CD4-positive, alpha-beta T cell treated with Interleukin-12 subunit alpha and Interleukin-12 subunit beta, for 1 hour (primary cell): ENCODE results near the gene ZNF593.

Experiments used
- DNase-seq: peaks from one replicate; pipeline ENCODE4 v3.0.0-alpha.2; 2020

ZNF593 gene

GRCh38 chr1:26153966-26154532 is 15.7 kb upstream of the ZNF593 start:
- no peak for DNase-seq

- no peak for DNase-seq
These were observed 15.0 kb upstream of the ZNF593 start for GRCh38 chr1:26154750-26155149.

- no peak for DNase-seq
These were observed 14.1 kb upstream of the ZNF593 start for GRCh38 chr1:26155370-26156284.

DNA sequence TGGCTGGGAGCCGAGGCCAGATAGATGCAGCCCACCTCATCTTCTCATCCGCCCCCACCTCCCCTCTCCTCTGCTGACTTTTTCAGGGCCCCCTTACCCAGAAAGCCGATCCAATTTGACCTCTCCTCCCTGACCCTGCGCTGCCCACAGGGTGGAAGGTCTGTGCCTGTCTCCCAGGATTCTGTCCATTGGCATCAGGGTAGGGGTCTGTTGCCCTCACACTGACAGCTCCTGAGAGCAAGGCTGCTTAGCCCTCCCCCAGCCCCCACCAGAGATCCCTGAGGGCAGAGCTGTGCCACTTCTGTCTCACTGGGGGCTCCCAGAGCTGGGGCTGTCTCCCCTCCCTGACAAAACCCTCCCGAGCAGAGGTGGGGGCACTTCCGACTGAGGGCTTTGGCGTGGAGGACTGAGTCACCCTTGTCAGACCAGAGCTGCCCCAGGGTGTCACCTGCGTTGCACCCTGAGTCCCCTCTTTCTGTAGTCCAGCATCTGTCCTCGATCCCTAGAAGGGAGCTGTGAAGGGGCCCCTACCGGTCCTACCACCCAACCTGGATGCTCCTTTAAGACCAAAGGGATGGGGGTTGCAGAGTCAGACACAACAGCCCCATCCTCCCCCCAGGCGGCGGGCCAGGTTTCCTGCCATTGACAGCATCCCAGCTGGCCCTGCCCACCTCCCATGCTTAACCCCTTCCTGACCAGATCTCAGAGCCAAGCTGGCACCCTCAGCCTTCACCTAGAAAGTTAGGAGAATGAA is 13.2 kb upstream of the ZNF593 start:
- no peak for DNase-seq

GRCh38 chr1:26158271-26158907 is 11.3 kb upstream of the ZNF593 start:
- DNase-seq = no peak

GRCh38 chr1:26158908-26159742 is 10.6 kb upstream of the ZNF593 start, which contains the start of gene FAM110D:
Gene FAM110D (plus strand): TSS chr1:26159079. CDS start chr1:26161292, 2,213 bp downstream.
- DNase-seq = no peak

DNA sequence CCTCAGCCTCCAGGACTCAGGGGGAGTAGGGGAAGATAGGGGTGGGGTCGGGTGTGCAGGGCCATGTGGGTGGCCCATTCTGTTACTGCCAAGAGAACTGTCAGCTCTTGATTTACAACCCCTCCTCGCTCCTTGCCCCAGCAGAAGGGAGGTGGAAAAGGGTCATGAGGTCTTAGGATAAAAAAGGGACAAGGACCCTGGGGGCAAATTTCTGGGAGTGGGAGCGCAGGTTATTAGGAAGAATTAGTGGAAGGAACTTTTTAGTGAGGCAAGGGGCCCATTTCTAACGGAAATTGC is 10.0 kb upstream of the ZNF593 start:
- DNase-seq = no peak

DNA sequence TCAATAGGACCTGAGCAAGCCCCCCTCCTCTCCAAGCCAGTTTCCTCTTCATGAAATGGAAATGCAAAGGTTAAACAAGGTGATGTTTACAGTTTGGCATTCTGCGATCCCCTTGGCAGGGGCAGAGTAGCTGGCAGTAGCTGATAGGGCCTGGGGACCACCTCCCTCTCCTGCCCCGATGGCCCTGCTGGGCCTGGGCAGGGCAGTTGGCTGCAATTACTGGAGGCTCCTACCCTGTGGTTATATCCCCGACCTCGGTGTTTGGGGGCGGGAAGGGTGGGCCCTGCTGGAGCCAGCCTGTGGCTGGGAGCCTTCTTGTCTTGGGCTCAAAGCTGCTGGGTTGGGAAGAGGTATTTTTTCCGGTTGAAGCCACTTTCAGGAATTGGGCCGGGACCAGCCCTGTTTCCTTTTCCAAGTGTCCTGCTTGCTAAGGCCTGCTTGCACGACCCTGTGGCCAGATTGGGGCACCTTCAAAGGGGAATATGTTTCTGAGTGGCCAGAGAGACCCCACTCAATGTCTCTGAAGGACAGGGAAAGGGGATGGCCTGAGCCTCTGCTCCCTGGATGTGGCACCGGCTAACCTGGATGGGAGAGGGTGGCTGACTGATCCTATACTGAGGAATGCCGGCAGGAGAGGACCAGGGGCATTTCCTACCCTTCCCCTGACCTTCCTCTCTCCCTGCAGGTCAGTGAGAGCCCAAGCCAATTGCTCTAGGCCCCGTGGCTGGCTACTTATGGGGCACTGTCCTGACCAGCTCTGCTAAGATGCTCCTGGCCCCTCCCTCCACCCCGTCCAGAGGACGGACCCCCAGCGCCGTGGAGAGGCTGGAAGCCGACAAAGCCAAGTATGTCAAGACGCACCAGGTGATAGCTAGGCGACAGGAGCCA is 8.9 kb upstream of the ZNF593 start:
- DNase-seq = no peak

DNA sequence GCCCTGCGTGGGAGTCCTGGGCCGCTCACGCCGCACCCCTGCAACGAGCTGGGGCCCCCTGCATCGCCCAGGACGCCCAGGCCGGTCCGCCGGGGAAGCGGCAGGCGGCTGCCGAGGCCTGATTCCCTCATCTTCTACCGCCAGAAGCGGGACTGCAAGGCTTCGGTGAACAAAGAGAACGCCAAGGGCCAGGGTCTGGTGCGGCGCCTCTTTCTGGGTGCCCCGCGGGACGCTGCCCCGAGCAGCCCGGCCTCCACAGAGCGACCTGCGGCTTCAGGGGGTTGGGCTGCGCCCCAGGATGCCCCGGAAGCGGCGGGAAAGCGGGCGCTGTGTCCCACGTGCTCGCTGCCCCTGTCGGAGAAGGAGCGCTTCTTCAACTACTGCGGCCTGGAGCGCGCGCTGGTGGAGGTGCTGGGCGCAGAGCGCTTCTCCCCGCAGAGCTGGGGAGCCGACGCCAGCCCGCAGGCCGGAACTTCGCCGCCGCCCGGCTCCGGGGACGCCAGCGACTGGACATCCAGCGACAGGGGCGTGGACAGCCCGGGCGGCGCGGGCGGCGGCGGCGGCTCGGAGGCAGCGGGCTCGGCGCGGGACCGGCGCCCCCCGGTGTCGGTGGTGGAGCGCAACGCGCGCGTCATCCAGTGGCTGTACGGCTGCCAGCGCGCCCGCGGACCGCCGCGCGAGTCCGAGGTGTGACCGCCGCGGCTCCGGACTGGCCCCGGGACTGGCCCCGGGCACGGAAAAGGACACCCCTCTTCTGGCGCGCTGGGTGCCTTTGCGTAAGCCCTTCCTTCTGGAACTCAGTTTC is 8.1 kb upstream of the ZNF593 start:
- peak; percentile 31 for DNase-seq

DNA sequence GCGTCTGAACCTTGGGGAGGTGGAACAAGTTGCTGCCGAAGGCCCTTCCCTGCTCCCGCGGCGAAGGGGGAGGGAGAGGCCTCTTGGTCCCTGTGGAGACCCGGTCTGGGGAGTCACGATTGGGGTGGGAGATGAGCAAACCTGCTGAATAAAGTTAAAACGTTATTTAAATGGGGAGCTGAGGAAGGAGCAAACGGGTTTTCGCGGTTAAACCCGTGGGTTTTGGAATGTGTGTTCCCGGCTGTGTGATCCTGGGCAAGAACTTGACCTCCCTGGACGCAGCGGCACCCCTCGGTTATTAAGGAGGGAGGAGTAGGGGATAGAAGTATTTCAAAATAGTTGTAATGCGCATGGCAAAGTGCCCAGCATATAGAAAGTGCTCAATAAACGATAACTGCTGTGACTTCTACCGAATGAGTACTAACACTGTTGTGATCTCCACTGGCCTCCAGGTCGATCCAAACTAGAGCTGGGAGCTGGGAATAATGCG is 7.4 kb upstream of the ZNF593 start:
- no peak for DNase-seq

- DNase-seq = no peak
These were observed 6.0 kb upstream of the ZNF593 start for GRCh38 chr1:26163684-26164035.

DNA sequence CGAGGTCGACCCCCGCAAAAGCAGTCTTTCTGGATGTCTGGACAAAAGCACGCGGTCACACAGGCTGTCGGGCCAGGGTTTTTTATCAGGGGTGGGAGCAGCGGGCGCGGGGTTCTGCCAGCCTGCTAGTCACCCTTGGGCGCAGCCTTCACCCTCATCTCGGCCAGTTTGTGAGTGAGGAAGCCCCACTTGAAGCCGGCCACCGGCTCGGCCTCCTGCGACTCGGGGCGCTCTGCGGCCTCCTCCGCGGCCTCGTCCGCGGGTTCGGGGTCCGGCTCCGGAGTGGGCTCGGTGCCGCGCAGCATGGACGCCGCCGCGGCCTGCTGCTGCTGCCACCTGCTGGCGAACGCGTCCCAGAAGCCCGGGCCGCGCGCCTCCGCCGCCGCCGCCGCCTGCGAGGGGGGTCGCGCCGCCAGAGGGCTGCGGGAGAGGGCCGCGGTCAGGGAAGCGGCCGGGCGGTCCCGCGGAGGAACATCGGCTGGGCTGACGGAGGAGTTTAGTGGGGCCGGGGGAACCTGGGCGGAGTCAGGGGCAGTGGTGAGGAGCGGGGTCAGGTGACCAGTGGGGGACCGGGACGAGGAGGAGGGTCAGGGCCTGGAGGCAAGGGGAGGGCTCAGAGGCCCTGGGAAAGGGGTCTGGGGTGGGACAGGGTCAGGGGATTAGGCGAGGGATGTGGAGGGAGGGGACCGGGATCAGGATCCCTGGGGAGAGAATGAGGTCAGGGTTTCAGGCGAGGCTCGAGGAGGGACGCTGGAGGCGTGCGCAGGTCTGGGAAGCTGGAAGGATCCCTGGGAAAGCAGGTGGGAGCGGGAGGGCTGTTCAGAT is 5.5 kb upstream of the ZNF593 start:
- peak; percentile 60 for DNase-seq

DNA sequence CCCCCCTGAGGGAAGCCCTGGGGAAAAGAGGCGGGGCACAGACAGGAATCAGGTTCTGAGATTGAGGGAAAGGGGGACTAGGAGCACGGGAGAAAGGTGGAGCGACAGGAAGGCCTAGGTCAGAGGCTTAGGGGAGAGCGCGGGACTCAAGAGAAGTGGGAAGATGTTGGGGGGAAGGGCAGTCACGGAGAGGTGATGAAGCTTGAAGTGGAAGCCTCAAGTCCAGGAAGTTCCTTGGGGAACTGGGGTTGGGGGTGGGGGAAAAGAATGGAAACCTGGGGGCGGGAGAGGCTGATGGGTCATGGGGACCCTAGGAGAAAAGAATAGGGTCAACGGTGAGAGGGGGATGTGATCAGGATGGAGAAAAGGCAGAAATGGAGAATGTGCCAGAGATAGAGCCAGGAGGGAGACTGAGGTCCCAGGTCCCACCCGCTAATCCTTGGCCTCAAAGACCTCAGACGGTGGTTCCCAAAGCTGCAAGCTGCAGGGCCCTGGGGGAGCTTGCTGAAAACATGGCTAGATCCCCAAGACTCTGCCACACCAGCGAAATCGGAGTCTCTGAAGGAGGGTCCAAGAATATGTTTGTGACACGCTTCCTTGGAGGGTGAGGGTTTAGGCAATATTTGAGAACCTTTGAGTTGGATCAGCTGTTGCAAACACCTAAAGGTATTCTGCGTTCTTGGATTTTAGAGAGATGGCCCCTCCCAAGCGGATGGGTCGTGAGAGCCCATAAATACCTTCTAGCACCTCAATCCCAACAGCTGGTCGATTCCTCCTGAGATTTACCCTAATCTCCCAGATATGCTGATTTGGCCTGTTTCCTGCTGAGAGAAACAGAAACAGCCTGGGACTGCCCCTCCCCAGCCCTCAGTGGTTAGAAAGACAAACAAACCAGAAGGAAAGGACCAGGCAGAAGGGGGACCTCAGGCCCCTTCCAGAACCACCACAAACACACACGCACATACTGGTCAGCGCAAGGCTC is 4.6 kb upstream of the ZNF593 start:
- no peak for DNase-seq

DNA sequence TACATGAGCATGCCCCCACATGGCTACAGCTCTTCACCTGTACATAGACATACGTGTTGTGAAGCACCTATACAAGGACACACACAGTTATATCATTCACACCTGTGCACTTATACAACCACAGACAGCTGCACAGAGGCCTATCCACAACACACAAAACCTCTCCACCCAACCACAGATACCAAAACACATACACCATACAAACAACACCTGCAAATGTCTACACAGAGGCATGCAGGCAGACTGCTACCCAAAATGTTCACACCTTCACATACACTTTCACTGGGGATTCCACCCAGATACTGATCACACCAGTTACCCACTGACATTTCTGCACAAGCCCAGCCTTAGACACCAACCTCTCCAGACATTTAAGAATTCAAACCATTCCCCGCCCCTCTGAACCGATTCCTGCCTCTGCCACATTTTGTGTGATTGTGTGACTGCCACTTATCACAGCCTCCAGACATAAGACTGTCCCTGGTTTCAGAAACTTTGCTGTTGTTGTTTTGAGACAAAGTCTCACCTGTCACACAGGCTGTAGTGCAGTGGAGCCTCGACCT is 2.9 kb upstream of the ZNF593 start:
- peak; percentile 11 for DNase-seq

DNA sequence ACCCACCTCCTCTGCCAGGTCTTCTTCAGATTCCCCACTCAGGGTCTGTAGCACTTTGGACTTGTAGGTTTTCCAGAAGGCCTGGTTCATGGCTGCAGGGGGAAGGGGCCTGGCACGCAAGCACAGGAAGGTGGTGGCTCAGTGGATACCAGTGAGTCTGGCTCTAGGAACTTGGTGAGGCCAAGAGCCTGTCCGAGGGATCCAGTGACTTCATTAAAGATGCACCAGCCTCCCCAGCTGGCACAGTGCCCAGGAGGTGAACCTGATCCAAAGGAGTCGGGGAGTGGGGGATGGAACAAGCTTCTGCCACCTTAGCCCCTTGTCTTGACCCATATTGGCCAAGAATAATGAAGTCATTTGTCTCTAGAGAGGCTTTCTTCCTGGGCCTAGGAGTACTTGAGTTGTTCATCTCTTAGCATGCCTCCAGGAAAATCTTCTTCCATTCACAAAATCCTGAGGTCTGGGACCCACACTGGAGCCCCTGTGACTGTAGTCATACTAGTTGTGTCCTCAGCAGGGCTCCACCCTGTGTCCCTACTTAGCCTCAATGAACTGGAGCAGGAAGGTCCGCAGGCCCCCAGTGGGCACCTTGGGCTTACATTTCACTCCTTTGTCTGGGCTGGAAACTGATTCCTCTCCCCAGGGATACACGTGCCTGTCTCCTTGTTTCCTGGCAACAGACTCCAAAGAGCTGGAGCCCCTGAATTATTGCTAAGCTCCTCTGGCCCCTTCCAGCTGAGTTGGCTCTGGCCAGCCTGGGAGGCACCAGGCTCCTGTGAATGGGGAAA is 1.1 kb upstream of the ZNF593 start, which contains the start of gene C1orf232:
Gene C1orf232, minus strand, starts transcription at position 554 of the 788 bp plus-strand sequence. Its CDS starts 464 bp downstream, at position 90.
- no peak for DNase-seq

DNA sequence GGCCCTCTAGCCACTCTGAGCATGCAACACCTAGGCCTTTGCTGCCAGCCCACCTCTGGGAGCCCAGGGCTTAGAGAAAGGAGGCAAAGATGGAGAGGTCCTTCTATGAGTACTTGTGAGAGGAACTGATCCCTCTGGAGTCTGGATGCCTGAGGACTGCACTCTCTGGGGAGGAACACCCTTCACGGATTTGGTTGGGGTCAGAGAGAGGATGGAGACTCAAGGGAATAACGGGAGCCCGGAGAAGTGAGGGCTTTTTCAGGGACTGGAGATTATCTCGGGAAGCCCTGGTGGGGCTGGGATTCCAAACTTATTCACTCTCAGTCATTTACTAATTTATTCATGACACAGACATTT is 532 bp upstream of the ZNF593 start:
- no peak for DNase-seq

GRCh38 chr1:26170472-26170821 is 739 bp downstream of the ZNF593 start:
- no peak for DNase-seq
